Right lung (tissue), 5 donors: ENCODE data around the gene GOSR2. TPM values are rescaled to one million over a fixed set of nuclear protein-coding genes. Genes with fewer than 3 reads are reported as not detected.
"Not testable (repeated sequence)": the region's sequence is repeated elsewhere in the genome, so short reads cannot be mapped to it uniquely, and the experiment has no call there.

Source experiments
- DNase-seq, 2 donors: peaks; one replicate each; pipeline ENCODE4 v3.0.0-alpha.2; 2013
- polyA plus RNA-seq, 5 donors: library from polyadenylated mRNA; unstranded; fragments of 120-200 nt; gene quantifications; one replicate each; pipeline versions ENCODE4 v1.2.1 to v1.2.3, GENCODE V29; 2013; ENCODE audit warnings: inconsistent platforms in 1 of 5, low replicate concordance in 1 of 5; ENCODE audit not compliant: insufficient read length in 5 of 5, insufficient read depth in 1 of 5

Gene GOSR2
- polyA plus RNA-seq, 5 donors: 43.0 to 51.0 (median 47.5) TPM

DNA sequence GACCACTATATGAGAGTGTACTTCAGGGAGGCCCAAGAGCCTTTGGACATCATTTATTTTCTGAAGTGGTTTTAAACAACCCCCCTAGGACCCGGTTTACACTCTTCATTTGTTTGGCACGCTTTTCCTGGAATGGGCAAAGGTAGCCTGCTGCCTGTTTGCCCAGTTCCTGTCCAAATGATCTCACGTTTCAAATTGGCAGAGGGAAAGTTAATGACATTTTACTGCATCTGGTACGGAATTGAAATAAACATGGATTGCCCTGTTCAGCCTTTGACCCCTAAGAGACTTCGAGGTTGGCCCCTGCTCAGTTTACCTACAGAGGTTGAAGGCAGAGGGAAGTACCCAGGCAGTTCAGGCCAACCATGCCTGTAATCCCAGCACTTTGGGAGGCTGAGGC, 61.9 kb downstream of the GOSR2 start:
- no peak for DNase-seq

DNA sequence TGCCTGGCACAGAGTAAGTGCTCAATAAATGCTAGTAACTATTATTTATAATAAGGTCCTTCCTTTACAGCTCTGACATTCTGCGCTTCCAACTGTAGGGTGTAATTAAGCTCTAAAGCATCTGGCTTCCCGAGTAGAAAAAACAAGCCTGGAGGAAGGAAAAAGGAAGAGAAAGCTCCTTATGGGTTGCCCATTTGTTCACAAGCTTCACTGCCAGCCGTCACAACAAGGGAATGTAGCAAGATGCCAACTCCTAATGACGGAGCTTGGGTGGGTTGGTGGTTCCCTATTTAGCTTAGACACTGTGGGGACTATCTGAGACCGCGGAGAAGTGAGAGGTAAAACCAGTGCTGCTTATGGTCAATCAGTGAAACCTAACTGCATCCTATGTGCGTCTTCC, 63.4 kb downstream of the GOSR2 start:
- no peak for DNase-seq

DNA sequence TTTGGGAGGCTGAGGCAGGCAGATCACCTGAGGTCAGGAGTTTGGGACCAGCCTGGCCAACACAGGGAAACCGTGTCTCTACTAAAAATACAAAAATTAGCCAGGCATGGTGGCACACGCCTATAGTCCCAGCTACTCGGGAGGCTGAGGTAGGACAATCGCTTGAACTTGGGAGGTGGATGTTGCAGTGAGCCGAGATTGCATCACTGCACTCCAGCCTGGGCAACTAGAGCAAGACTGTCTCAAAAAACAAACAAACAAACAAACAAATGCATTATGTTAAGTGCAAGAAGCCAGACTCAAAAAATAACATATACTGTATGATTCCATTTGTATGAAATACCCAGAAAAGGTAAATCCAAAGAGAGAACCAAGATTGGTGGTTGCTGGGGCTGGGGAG, 65.0 kb downstream of the GOSR2 start:
- not testable (repeated sequence) for DNase-seq

DNA sequence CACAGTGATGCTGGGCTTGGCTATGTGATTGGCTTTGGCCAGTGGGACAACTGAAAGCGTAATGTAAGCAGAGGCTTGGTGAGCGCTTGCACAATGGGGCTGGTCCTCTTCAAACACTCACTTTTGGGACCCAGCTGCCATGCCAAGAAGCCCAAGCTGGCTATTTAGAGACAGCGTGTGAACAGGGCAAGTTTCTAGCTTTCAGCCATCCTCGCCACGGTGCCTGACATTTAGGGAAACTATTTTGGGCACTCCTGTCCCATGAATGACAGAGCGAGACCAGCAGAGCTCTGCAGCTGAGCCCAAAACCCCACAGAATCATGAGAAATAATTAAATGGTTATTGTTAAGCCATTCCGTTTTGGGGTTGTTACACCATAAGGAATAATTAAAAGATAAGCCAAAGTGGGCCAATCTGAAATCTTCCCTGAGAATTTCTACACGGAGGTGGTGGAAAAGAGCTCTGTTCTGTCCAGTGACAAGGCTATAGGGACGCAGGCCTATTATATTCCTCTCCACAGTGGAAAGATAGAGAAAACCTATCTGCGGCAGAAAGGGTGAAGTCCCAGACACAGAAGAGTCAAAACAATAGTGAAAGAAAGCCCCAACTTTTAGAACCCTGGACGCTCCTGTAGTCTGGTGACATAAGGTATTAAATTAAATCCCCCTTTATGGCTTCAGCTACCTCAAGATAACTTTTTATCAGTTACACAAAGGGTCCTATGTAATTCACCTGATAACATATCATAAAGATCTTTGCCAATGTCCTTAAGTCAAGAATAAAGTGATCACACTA, 66.9 kb downstream of the GOSR2 start:
- DNase-seq: no peak

DNA sequence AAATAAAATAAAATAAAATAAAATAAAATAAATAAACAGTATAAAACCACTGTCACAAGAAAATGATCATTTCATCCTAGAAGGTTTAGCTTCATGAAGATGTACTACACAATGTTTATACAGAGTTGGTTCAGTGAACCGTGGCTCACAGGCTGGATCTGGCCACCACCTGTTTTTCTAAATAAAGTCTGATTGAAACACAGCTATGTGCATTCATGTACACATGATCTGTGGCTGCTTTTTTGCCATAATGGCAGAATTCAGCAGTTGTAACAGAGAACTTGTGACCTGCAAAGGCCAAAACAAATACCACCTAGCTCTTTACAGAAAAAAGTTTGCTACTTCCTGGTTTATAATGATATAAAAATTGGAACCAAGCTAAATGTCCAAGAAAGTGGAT, 68.7 kb downstream of the GOSR2 start:
- no peak for DNase-seq

Other genes starting within 250 kb of the GOSR2 start
- 1 to 10 TPM; 2.0 to 2.5 (median 2.3) TPM for gene WNT3, start 104.5 kb upstream of the GOSR2 start, polyA plus RNA-seq
- under 1 TPM in 4 of 5 donors, not detected in 1; 0.11 to 0.34 (median 0.28) TPM for gene WNT9B, start 71.6 kb upstream of the GOSR2 start, polyA plus RNA-seq
- not detected for gene RPRML, start 56.1 kb downstream of the GOSR2 start, polyA plus RNA-seq